Neural cell (in vitro differentiated cells): ENCODE results near the gene ARL15.

Experiments used
- POLR2AphosphoS5 ChIP-seq: IDR thresholded peaks from 2 replicates; pipeline ENCODE4 v1.6.1; 2012
- RAD21 ChIP-seq: fragments of 450-650 bp; conservative IDR thresholded peaks from 2 replicates; pipeline ENCODE4 v1.6.1; 2014; ENCODE audit warnings: antibody characterized with exemption, mild to moderate bottlenecking, moderate library complexity

- TF ChIP-seq POLR2AphosphoS5 (no peak), RAD21 (no peak)
Observed at GRCh38 chr5:54159153-54159892, 151.1 kb downstream of the ARL15 start.
